ELR (cell line): ENCODE measurements around the gene SRSF2.
"Not testable (repeated sequence)": the region's sequence is repeated elsewhere in the genome, so short reads cannot be mapped to it uniquely, and the experiment has no call there.

Source experiments
- DNase-seq: peaks from one replicate; pipeline ENCODE4 v3.0.0-alpha.2; 2015; ENCODE audit warnings: low read depth

The SRSF2 gene

DNA sequence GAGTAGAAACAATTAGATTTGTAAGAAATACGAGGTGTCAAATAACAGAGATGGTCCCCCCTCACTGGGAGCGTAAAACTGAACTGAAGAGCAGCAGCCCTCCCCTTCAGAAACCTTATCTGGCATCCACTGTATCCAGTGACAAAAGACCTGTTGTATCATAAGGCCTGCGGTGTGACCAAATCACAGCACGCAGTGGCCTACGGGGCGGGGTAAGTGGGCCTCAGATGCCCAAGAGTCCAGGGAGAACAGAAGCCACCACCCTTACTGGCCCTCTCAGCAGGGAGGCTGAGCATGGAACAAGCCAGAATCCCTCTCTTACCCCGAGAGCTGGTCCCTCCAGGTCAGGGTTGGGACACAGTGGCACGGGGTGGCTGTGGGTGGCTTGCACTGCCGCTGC is 16.2 kb downstream of the SRSF2 start:
- DNase-seq = no peak

DNA sequence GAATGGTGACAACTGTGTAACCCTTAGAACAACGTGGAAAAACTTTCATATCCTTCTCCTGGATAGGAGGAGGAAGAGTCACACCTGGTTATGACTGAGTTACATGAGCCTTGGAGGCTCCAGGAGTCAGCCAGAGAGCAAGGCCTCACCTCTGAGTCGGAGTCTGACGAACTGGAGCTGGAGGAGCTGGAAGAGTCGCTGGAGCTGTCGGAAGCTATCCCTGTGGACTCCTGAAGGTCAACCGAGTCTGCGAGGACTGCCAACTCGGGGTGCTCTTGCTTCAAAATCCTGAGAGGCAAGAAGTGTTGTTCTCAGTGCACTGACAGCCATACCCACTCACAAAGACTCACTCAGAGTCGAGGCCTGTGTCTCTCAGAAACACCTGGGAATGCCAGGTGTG is 16.9 kb downstream of the SRSF2 start:
- DNase-seq = no peak

DNA sequence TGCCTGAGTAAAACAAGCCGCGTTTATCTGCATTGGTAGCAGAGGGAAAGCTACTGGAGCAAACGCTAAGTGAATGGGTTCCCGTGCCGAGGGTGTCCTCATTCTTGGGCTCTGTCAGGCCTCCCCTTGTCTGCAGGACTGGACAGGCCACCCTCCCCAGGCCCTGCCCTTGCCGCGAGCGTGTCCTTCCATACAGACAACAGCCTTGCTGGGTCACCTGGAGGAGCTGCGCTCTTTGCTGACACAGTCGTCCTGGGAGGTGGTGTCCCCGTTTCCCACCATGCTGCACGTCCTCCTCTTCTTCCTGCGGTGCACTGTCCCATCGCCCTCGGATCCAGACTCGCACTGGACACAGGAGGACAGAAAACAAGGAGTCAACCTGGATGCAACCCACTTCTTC is 18.6 kb downstream of the SRSF2 start:
- no peak for DNase-seq

DNA sequence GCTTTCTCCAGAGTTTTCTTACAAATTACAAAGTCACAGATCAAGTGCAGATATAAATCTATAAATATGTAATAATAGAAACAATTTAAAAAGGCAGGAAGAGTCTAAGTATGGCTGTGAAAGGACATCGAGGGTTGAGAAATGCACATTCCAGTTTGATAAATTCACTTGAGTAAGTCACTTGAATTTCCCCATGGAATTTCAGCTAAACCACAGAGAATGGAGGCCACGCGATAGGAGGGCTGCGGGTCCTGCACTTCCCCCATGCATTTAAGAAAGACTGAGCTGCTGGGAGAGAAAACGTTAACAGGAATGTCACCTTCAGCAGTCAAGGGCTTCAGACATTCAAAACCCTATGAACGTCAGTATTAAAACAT is 20.3 kb downstream of the SRSF2 start:
- DNase-seq = peak; percentile 93

DNA sequence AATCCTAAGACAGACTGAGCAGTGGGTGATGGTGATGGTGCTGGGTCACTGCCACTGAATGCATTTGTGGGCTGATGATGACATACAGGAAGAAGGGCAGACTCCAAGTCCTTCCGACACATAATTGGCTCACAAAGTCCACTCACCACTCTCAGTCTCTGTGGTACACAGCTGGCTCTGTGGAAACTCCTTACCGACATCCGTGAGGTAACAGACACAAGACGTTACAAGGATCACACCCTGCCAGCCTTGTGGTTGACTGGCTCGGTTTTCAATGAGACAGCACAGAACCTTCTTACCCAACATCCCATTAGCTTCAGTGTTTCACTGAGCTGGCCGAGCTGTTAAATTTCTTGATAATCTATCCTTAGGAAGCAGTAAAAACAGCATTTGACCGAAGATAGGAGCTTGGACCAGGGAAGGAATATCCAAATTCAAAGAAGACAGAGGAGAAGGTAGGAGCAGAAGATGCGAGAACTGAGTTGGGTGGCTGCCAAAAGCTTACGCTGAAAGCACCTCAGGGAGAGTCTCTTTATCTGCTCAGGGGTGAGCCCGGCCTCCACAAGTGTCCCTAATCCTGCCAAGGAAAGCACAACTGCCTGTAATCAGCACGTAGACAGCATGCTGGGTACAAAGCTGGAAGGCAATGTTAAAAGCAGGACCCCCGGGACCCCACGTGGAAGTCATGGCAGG is 20.8 kb downstream of the SRSF2 start:
- DNase-seq = peak; percentile 99

DNA sequence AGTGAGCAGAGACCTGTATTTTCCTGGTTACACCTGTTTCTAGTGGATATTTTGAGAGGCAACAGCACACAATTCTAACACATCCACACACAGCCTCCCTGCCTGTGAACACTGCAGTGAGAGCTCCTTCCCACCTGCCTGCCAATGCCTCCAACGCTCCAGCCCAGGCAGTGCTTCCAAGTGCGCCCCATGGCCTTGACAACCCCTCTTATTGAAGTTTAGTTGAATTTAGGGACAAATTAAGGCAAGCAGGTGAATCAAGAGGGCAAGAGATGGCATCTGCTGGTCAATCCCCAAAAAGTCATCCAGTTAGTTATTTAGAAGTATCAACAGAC is 21.7 kb downstream of the SRSF2 start:
- DNase-seq = no peak

DNA sequence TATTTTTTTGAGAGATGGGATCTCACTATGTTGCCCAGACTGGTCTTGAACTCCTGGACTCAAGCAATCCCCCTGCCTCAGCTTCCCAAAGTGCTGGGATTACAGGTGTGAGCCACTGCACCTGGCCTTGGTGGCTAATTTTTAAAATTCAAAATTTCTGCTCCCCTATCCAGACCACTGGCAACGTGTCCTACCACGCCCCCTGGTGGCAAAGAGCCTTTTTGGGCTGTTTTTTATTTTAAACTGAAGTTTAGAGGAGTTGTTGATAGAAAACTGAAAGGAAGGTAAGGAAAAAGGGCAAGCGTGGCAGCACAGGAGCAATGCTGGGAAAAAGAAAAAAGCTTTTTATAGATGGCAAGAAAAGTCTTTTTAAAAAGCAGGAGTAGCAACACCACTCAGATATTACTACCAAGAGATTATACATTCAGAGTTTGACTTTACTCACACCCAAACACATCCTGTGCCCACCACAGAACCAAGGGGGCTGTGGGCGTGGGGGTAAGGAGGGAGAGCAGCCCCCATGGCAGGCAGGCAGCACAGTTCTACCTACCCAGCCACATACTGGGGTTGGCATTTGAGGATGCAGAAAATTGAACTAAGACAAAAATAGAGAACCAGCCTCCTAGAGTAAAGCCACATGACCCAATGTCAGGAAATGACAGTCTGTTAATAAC is 22.2 kb downstream of the SRSF2 start:
- peak; percentile 79 for DNase-seq

DNA sequence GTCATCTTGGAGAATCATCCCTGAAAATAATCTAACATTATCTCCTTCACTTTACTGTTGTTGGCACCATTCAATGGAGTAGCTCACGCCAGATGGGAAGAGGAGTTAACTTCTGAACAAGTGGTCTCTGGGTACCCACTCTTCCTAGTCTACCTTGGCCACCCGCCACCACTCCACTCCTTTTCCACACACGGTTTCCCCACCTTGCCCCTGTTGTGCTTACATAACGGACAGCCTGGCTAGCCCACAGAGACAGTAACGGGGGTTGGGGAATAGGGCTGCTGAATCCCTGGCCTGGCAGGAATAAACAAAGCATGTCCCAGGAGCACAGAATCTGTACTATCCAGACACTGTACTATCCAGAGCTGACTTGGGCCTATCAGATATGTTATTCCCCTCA is 22.8 kb downstream of the SRSF2 start:
- DNase-seq = no peak

DNA sequence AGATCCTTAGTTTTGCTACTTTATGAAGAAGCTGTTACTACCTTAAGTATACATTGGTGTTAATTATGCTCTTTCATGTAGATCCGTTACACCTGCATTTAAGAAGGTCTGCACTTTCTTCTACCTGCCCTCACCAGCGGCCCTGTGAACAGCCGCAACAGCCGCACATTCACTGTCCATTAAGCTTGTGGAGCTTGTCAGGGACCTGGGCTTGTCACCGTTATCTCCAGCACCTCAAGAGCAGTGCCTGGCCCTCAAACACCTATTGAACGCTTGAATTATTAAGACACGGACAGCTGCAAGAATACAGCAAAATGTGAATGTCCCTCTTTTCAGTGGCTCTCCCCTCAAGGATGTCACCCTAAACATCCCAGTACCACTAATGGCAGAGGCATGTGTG is 23.4 kb downstream of the SRSF2 start:
- no peak for DNase-seq

DNA sequence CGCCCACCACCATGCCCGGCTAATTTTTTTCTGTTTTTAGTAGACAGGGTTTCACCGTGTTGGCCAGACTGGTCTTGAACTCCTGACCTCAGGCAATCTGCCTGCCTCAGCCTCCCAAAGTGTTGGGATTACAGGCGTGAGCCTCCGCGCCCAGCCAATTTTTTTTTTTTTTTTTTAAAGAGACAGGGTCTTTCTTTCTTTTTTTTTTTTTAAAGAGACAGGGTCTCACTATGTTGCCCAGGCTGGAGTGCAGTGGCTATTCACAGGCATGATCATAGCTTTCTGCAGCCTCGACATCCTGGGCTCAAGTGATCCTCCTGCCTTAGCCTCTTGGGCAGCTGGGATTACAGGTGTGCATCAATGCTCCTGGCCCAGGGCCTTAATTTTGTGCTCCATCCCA is 24.8 kb downstream of the SRSF2 start:
- not testable (repeated sequence) for DNase-seq

DNA sequence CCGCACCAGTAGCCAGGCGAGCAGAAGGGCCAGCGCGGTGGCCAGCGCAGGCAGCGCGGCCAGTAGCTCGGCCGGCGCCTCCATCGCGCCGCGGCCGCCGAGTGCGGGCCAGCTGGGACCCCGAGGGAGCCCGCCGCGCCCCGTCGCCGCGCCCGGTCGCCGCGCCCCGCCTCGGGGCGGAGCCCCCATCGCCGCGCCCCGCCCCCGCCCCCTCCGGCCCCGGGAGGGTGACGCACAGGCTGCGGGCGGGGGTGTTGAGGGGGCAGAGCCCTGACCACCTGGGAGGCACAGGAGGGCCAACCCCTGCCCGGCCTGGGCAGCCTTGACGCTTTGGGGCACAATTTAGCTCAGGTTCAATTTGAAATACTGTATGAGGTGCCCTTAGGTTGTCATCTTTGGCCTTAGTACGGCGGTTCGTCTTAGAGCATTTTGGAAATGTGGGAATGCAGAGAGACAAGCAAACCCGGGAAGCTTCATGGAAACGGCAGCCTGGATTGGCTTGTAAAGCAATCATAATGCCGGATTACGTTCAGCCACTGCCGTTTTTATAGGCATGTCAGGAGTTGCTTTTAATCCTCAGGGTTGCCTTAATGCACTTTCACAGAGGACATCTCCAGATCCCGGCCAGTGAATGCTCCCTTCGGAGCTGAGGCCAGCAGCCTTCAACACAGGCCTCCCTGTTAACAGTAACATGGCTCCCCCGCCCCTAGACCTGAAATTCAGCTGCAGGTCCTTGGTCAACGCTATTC is 26.1 kb downstream of the SRSF2 start, which contains the start of gene MXRA7:
MXRA7 (minus strand) TSS at position 103 of the 749 bp plus-strand sequence; CDS start at position 84, 19 bp downstream.
- DNase-seq = peak; percentile 87

DNA sequence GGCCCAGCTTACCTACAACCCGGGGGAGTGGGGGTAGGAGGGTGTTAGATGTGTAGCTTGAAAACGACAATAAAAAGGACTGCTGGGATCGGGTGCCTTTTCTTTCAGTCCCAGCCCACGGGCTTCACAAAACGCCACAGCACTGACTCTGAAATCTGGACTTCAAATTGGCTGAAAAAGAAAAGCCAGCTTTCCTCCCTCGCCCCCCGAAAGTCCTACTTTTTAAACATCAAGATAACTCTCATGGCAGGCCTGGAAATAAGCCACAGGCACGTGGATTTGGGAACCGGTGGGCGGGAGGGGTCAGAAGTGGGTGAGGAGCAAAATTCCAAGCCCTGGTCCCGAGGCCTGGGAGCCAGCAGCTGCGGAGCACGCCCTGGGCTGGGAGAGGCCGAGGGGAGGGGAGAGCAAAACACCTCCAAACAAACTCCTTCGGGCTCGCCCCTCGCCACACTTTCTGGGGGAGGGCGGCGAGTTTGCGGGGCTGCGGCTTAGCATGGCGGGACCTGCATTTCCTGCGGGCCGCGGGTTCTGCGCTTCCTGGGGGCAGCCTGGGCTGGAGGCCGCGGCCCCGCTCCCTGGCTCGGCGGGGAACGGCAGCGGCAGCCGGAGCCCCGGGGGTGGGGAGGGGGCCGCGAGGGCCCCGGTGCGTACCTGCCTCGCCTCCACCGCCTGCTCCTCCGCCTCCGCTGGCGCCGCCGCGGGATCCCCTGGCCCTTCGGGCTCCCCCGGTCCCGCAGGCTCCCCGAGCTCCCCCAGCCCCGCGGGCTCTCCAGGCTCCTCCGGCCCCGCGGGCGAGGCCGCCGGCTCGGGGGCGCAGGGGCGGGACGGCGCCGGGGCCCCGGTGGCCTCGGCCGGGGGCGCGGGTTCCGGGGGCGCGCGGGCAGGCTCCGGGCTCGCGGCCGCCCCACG is 26.9 kb downstream of the SRSF2 start:
- peak; percentile 54 for DNase-seq

DNA sequence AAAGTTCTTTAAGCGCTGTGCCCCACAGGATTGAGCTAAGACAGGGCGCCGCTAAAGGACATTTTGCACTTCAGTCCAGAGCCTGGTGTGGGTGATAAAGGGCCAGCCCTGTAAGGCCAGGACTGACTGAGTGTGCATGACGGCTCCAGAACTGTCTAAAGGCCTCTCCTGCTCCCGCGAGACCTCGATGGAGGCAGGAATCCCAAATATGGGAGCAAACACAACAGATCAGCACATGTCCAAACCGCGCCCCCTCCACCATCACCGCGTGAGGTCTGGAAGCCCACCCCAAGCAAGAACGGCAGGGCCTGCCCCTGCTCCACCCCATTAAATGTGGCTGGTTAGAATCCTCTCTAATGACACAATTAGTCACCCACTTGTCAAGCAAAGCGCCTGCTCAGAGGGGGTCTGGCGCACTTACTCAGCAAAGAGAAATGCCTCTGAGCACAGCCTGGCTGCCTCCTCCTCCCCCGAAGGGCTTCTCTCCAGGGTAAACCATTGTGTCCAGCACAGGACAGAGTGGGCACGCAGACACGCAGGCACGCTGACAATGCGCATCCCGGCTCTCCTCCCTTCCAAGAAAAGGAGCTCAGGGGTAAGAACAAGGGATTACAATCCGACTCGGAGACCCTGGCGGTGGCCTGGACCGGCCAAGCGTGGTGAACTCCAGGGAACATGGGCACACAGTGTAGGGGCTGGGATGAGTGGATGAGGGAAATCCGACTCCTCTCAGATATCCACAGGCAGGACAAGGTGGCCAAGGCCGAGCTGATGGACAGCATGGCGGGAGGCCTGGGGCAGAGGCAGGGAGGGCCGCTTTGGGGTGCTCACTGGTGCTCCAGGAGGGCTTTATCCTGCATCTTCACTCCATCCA is 27.8 kb downstream of the SRSF2 start:
- peak; percentile 98 for DNase-seq

DNA sequence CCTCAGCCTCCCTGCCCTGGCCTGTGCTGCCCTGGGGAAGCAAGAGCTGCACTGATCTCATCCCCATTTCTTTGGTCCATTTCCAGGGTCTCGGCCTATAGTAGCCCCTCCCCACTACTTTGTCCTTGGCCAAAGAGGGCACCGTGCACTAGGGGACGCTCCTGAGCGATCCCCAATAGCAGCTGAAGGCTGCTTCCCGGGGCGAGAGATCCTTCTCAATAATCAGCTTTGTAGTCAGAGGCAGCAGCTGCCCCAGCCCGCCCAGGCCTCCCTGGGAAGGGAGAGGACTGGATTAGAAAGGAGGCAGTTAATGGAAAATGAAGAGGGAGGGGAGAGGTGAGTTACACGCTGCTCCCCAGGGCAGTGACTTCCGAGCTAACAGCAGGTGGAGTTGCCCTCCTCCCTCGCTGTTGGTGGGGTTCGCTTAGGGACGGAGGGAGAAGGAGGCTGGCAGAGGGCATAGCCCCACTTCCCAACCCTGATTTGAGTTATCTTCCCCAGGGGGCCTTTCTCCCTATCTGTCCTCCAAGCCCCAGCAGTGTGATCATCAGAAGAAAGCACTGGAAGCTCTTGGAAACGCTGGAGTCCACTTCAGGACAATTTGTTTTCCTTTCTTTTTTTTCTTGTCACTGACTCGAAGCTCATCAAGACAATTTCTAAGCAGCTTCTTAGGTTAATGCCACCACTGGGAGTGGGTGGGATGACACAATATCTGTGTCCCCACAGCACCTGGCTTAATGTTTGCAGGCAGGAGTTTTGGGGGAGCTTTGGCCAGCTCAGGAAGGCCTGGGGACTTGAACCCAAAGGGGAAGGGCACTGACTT is 28.9 kb downstream of the SRSF2 start:
- DNase-seq = no peak

DNA sequence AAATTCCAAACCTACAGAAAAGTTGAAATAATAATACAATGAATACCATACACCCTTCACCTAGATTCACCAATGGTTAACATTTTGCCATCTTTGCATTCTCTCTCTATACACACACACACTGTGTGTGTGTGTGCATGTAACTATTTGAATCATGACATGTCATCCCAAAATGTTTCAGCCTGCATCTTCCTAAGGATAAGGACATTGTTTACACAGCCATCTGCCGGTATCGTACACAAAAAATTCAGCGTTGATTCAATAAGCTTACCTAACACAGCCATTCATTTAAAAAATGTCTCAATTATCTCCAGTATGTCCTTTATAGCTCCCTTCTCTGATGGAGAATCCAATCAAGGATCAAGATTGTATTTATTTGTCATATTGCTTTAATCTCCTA is 30.3 kb downstream of the SRSF2 start:
- no peak for DNase-seq

DNA sequence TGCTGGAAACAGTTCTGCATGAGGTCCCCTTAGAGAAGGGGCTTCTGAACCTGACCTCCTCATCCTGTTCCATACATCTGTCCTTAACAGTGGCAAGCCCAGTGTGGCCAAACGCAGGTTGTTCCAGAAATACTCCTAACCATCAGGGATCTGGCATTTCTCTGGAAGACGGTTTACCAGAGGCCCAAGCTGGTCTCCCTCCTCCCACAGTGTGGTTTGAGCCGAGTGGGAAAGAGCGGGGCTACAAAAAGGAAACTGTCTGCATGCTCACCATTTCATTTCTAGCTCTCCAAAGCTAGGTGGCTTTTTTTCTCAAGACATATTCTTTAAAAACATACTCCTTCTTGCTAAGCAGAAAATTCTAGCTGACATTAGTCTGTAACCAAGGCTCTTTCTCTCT is 32.3 kb downstream of the SRSF2 start:
- no peak for DNase-seq

DNA sequence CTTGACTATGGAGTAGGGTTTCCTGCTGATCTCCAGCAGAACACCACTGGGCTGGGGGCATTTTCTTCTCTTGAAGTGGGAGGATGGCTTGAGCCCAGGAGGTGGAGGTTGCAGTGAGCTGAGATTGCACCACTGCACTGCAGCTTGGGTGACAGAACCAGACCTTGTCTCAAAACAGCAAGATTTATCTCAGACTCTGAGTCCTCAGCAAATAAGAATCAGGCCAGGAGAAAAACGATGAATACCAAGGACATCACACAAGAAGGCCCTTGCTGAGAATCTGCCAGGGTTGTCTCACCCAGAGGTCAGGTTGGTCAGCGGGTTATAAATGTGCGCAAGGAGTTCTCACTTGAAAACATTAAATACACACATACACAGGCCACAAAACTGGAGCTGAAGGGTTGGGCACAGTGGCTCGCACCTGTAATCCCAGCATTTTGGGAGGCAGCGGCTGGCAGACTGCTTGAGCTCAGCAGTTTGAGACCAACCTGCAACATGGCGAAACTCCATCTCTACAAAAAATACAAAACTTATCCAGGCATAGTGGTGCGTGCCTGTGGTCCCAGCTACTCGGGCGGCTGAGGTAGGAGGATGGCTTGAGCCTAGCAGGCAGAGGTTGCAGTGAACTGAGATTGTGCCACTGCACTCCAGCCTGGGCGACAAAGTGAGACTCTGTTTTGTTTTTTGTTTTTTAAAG is 34.0 kb downstream of the SRSF2 start:
- no peak for DNase-seq

DNA sequence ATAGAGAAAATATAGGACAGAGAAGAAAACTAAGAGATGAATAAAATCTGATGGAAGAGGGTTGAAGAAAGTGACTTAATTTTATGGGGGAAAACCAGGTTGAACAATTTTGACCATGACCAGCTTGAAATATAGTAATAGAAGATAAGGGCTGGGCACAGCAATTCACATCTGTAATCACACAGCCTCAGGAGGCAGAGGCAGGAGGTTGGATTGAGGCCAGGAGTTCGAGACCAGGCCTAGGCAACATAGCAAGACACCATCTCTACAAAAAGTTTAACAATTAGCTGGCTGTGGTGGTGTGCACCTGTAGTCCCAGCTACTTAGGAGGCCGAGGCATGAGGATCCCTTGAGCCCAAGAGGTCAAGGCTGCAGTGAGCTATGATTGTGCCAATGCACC is 35.1 kb downstream of the SRSF2 start:
- DNase-seq = no peak

DNA sequence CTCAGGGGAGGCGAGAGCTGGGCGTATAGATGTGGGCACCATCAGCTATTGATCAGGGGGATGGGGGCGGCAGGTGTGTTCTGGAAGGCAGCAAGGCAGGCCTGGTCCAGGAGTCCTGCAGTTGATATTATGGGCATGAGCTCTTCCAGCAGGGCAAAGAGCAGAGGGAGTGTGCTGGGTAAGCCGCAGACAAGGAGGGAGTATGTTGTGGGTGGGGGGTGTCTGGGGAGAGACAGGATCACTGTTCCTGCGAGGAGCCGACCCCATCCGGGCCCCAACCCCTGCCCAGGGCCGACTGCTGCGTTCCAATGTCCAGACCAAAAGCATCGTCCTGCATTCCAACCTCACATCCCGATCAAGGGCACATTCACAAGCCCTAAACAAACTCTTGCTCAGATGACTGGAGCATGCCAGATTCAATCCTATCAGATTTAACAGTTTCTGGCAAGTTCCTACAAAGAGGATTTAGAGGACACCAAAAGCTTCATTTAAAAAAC is 35.6 kb downstream of the SRSF2 start:
- no peak for DNase-seq
